Prostate gland (tissue), 2 donors: ENCODE measurements around the gene OXLD1. TPM values are rescaled to one million over a fixed set of nuclear protein-coding genes. Genes with fewer than 3 reads are reported as not detected.

Source experiments
- DNase-seq: peaks from one replicate; pipeline ENCODE4 v3.0.0-alpha.2; 2019; ENCODE audit warnings: low spot score
- H3K27ac ChIP-seq, 2 donors: fragments of 200-600 bp; sonication (generic); 2 replicates each; pipeline ENCODE4 v1.5.1; 2017 to 2019
- H3K27me3 ChIP-seq: fragments of 200-600 bp; sonication (generic); replicated peaks from 2 replicates; pipeline ENCODE4 v1.5.1; 2019; ENCODE audit not compliant: insufficient read depth
- H3K36me3 ChIP-seq, 2 donors: fragments of 200-600 bp; sonication (generic); 1 replicate in 1 of 2; 2 replicates in 1 of 2; pipeline versions ENCODE4 v1.5.1 to v1.8.1; 2017 to 2019
- H3K4me1 ChIP-seq: fragments of 200-600 bp; sonication (generic); replicated peaks from 2 replicates; pipeline ENCODE4 v1.5.1; 2019
- H3K4me3 ChIP-seq, 2 donors: fragments of 200-600 bp; sonication (generic); 2 replicates each; pipeline ENCODE4 v1.5.1; 2017 to 2019
- H3K9me3 ChIP-seq: fragments of 200-600 bp; sonication (generic); 2 replicates; pipeline ENCODE4 v1.5.1; 2017
- POLR2A ChIP-seq: fragments of 450-650 bp; IDR thresholded peaks from one replicate; pipeline ENCODE4 v1.6.1; 2016; ENCODE audit warnings: antibody characterized with exemption, mild to moderate bottlenecking
- POLR2AphosphoS5 ChIP-seq: sonication (generic); formaldehyde crosslinking; IDR thresholded peaks from one replicate; pipeline ENCODE4 v1.6.1; 2017; ENCODE audit warnings: antibody characterized with exemption
- WGBS: methylation state at CpG from one replicate; pipeline ENCODE4 v1.1.5; 2018; 5-methylcytosine and 5-hydroxymethylcytosine counted together
- intact Hi-C: fragments of 100-400 bp; cut with DNase I; formaldehyde crosslinking; loops from one replicate; pipeline ENCODE4 v1.14.2; 2022
- total RNA-seq, 2 donors: library from RNA; depleted of rRNA; stranded (reverse); fragments of >200 nt; gene quantifications; one replicate each; pipeline ENCODE4 v1.1.0, GENCODE V29; 2016
- TF ChIP-seq, protein P1 (sequence below), 4 experiments: fragments of 200-600 bp in 2 of 4; fragments of 450-650 bp in 2 of 4; sonication (generic) in 2 of 4; IDR thresholded peaks; 1 replicate in 3 of 4; 2 replicates in 1 of 4; pipeline ENCODE4 v1.5.1; 2016 to 2019; ENCODE audit warnings: antibody characterized with exemption in 4 of 4, mild to moderate bottlenecking in 2 of 4, moderate library complexity in 2 of 4

The OXLD1 gene
- total RNA-seq, 2 donors from 2014 or later: 52.5 to 59.2 TPM

DNA sequence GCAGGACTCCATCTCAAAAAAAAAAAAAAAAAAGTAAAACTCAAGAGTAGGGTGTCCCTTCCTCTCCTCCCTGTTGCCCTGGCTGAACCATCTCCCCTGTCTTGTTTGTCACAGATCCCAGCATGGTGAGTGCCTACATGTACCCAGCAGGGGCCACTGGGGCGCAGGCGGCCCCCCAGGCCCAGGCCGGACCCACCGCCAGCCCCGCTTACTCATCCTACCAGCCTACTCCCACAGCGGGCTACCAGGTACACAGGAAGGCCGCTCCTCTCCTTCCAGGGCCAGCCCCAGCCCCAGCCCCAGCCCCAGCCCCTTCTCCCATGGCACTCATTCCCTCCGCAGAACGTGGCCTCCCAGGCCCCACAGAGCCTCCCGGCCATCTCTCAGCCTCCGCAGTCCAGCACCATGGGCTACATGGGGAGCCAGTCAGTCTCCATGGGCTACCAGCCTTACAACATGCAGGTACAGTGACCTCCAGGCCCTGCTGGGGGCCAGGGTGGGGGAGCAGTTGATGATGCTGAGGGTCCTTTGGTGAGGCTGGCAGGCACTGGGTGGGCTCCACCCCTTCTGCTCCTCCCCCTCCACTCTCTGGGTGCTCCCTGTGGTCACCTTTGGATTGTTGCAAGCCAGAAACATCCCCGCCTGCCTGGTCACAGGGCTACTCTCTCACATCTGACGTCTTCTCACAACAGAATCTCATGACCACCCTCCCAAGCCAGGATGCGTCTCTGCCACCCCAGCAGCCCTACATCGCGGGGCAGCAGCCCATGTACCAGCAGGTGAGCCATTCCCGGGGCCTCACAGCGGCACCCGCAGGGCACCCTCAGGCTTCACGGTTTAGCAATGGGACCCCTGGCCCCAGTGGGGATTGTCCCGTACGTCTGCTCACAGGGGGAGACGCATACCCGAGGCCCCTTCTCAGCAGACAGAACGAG is 34.2 kb upstream of the OXLD1 start:
- H3K36me3 ChIP-seq: peaks cover 6 to 15% of the 10 kb centered on the region in 2 donors
- intact Hi-C loops: no loop called here

GRCh38 chr17:81697261-81698044 is 31.0 kb upstream of the OXLD1 start:
- H3K27me3 ChIP-seq: no peaks in the 10 kb centered on the region
- TF ChIP-seq, protein P1, sequence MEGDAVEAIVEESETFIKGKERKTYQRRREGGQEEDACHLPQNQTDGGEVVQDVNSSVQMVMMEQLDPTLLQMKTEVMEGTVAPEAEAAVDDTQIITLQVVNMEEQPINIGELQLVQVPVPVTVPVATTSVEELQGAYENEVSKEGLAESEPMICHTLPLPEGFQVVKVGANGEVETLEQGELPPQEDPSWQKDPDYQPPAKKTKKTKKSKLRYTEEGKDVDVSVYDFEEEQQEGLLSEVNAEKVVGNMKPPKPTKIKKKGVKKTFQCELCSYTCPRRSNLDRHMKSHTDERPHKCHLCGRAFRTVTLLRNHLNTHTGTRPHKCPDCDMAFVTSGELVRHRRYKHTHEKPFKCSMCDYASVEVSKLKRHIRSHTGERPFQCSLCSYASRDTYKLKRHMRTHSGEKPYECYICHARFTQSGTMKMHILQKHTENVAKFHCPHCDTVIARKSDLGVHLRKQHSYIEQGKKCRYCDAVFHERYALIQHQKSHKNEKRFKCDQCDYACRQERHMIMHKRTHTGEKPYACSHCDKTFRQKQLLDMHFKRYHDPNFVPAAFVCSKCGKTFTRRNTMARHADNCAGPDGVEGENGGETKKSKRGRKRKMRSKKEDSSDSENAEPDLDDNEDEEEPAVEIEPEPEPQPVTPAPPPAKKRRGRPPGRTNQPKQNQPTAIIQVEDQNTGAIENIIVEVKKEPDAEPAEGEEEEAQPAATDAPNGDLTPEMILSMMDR (IDR thresholded peaks at IDR 0.05): no peak
- TF ChIP-seq POLR2A (no peak), POLR2AphosphoS5 (no peak)
- DNase-seq: no peak
- peaks cover 16% of the 10 kb centered on the region for H3K4me1 ChIP-seq
- no peaks in the 10 kb centered on the region for H3K9me3 ChIP-seq
- peaks cover 19 to 31% of the 10 kb centered on the region in 2 donors for H3K36me3 ChIP-seq
- intact Hi-C loops: no loop called here
- 85% methylated on average over 25 of the region's 25 CpGs for WGBS
- H3K27ac ChIP-seq: no peak overlapping the region
- H3K4me3 ChIP-seq: no peak overlapping the region

More for the DNA sequence above, 34.2 kb upstream of the OXLD1 start:
- Histone ChIP-seq H3K27ac (no peak overlapping the region), H3K4me3 (no peak overlapping the region), H3K9me3 (no peaks in the 10 kb centered on the region), H3K4me1 (peaks cover 25% of the 10 kb centered on the region), H3K27me3 (no peaks in the 10 kb centered on the region)
- TF ChIP-seq POLR2AphosphoS5 (no peak), POLR2A (no peak)
- TF ChIP-seq, protein P1 (IDR thresholded peaks at IDR 0.05): no peak
- 86% methylated on average over 25 of the region's 25 CpGs for WGBS
- no peak for DNase-seq

DNA sequence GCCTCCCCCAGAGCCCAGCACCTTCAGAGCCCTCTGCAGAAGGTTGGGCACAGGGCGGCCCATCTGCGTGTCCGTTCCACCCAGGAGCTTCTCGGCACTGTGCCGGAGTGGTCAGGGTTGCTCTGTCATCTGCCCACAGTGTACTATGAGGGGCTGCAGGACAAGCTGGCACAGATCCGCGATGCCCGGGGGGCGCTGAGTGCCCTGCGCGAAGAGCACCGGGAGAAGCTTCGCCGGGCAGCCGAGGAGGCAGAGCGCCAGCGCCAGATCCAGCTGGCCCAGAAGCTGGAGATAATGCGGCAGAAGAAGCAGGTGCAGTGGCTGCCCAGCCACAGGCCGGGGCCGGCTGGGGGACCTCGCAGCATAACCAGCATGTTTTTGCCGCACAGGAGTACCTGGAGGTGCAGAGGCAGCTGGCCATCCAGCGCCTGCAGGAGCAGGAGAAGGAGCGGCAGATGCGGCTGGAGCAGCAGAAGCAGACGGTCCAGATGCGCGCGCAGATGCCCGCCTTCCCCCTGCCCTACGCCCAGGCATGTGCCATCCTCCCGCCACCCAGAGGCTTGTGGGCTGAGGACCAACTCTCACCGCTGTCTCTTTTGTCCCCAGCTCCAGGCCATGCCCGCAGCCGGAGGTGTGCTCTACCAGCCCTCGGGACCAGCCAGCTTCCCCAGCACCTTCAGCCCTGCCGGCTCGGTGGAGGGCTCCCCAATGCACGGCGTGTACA is 30.0 kb upstream of the OXLD1 start:
- H3K27ac ChIP-seq: no peak overlapping the region
- peaks cover 19 to 41% of the 10 kb centered on the region in 2 donors for H3K36me3 ChIP-seq
- TF ChIP-seq POLR2AphosphoS5: no peak
- TF ChIP-seq, protein P1 (IDR thresholded peaks at IDR 0.05): no peak
- no peak for TF ChIP-seq POLR2A
- H3K9me3 ChIP-seq: no peaks in the 10 kb centered on the region
- no peak for DNase-seq
- H3K4me1 ChIP-seq: peaks cover 5% of the 10 kb centered on the region
- no peak overlapping the region for H3K4me3 ChIP-seq
- intact Hi-C loops: no loop called here
- 89% methylated on average over 35 of the region's 40 CpGs for WGBS
- H3K27me3 ChIP-seq: no peaks in the 10 kb centered on the region

- intact Hi-C loops: no loop called here
- H3K4me1 ChIP-seq: no peaks in the 10 kb centered on the region
- no peak overlapping the region for H3K27ac ChIP-seq
- peaks cover 19 to 46% of the 10 kb centered on the region in 2 donors for H3K36me3 ChIP-seq
- no peak for DNase-seq
- no peak overlapping the region for H3K4me3 ChIP-seq
- 85% methylated on average over 22 of the region's 22 CpGs for WGBS
- H3K27me3 ChIP-seq: no peaks in the 10 kb centered on the region
- TF ChIP-seq POLR2A: no peak
- no peak for TF ChIP-seq POLR2AphosphoS5
- TF ChIP-seq, protein P1 (IDR thresholded peaks at IDR 0.05): no peak
- H3K9me3 ChIP-seq: no peaks in the 10 kb centered on the region
Measured at GRCh38 chr17:81695801-81696200, 29.4 kb upstream of the OXLD1 start.
